Measurements from ENCODE around the gene C10orf90.

C10orf90 gene

GRCh38 chr10:126423732-126424491, 246.6 kb downstream of the C10orf90 start:
- DNase-seq (ENCODE audit: low read depth in 2 of 2): no peak

- no peak for DNase-seq (ENCODE audit: low read depth in 2 of 2)
Measured at GRCh38 chr10:126422567-126422966, 247.9 kb downstream of the C10orf90 start.

GRCh38 chr10:126421756-126422256, 248.7 kb downstream of the C10orf90 start:
- no peak for DNase-seq (ENCODE audit: low read depth in 2 of 2)

GRCh38 chr10:126420567-126421300, 249.8 kb downstream of the C10orf90 start:
- DNase-seq (ENCODE audit: low read depth in 2 of 2): no peak

GRCh38 chr10:126417220-126417825, 253.2 kb downstream of the C10orf90 start:
- DNase-seq (ENCODE audit: low read depth in 2 of 2): no peak

- no peak for DNase-seq (ENCODE audit: low read depth in 2 of 2)
Measured at GRCh38 chr10:126409821-126410220, 260.7 kb downstream of the C10orf90 start.

- DNase-seq (ENCODE audit: low read depth in 2 of 2): no peak
Measured at GRCh38 chr10:126408953-126409641, 261.4 kb downstream of the C10orf90 start.

- DNase-seq (ENCODE audit: low read depth in 2 of 2): no peak
Measured at GRCh38 chr10:126407831-126408230, 262.7 kb downstream of the C10orf90 start.

- no peak for DNase-seq (ENCODE audit: low read depth in 2 of 2)
Measured at GRCh38 chr10:126405239-126405775, 265.2 kb downstream of the C10orf90 start.

- DNase-seq (ENCODE audit: low read depth in 2 of 2): no peak
Measured at GRCh38 chr10:126402721-126403695, 267.5 kb downstream of the C10orf90 start.

- no peak for DNase-seq (ENCODE audit: low read depth in 2 of 2)
Measured at GRCh38 chr10:126400641-126401040, 269.9 kb downstream of the C10orf90 start.

GRCh38 chr10:126398924-126399323, 271.6 kb downstream of the C10orf90 start:
- no peak for DNase-seq (ENCODE audit: low read depth in 2 of 2)

GRCh38 chr10:126398383-126398743, 272.1 kb downstream of the C10orf90 start:
- no peak for DNase-seq (ENCODE audit: low read depth in 2 of 2)

- no peak for DNase-seq (ENCODE audit: low read depth in 2 of 2)
Measured at GRCh38 chr10:126397640-126398382, 272.7 kb downstream of the C10orf90 start.

- DNase-seq (ENCODE audit: low read depth in 2 of 2): no peak
Measured at GRCh38 chr10:126397156-126397555, 273.3 kb downstream of the C10orf90 start.

GRCh38 chr10:126394948-126395347, 275.5 kb downstream of the C10orf90 start:
- DNase-seq (ENCODE audit: low read depth in 2 of 2): no peak

- DNase-seq (ENCODE audit: low read depth in 2 of 2): no peak
Measured at GRCh38 chr10:126393076-126393475, 277.4 kb downstream of the C10orf90 start.

- DNase-seq (ENCODE audit: low read depth in 2 of 2): no peak
Measured at GRCh38 chr10:126392469-126392868, 278.0 kb downstream of the C10orf90 start.

- DNase-seq (ENCODE audit: low read depth in 2 of 2): no peak
Measured at GRCh38 chr10:126392068-126392467, 278.4 kb downstream of the C10orf90 start.

Measured in stimulated activated CD4-positive, alpha-beta T cell treated with anti-CD3 and anti-CD28 coated beads, Interleukin-1b, Interleukin-23, amount 100 ng/mL, for 1 hour (primary cell).